Subcutaneous adipose tissue (tissue), 4 donors: ENCODE data around the gene LPXN. TPM values are rescaled to one million over a fixed set of nuclear protein-coding genes. Genes with fewer than 3 reads are reported as not detected.

Experiments
- CTCF ChIP-seq: fragments of 450-650 bp; IDR thresholded peaks from one replicate; pipeline ENCODE4 v1.5.1; 2016; ENCODE audit warnings: low read depth, mild to moderate bottlenecking, control low read depth, antibody characterized with exemption, moderate library complexity
- total RNA-seq, 4 donors: library from RNA; depleted of rRNA; stranded (reverse); fragments of >200 nt; gene quantifications; one replicate each; pipeline ENCODE4 v1.1.0, GENCODE V29; 2016

Gene LPXN
- total RNA-seq, 4 donors from 2014 or later, result 7.9 to 75.5 (median 14.2) TPM

- no peak for TF ChIP-seq CTCF
Measured at GRCh38 chr11:58490827-58491226, 84.8 kb downstream of the LPXN start.

GRCh38 chr11:58487170-58487569 is 88.5 kb downstream of the LPXN start:
- no peak for TF ChIP-seq CTCF

- TF ChIP-seq CTCF, result no peak
Measured at GRCh38 chr11:58485961-58486360, 89.7 kb downstream of the LPXN start.

Other genes starting within 250 kb of the LPXN start
- gene OR5B17, start 216.8 kb downstream of the LPXN start, total RNA-seq, result not detected
- not detected for gene OR5B3, start 169.0 kb downstream of the LPXN start, total RNA-seq
- gene OR5B2, start 147.7 kb downstream of the LPXN start, total RNA-seq, result not detected
- gene OR5B12, start 133.6 kb downstream of the LPXN start, total RNA-seq, result not detected
- gene OR5B21, start 67.8 kb downstream of the LPXN start, total RNA-seq, result not detected
- gene ZFP91, start 3.2 kb upstream of the LPXN start, total RNA-seq, result 10 to 100 TPM; 45.7 to 77.1 (median 55.5) TPM
- 1 to 10 TPM in 2 of 4 donors, under 1 TPM in 2; 0.88 to 1.6 (median 1.2) TPM for gene CNTF, start 46.8 kb upstream of the LPXN start, total RNA-seq
- 10 to 100 TPM in 1 of 4 donors, 1 to 10 TPM in 3; 2.4 to 11.7 (median 6.2) TPM for gene GLYAT, start 156.1 kb upstream of the LPXN start, total RNA-seq